GM19351 (cell line): Measurements from ENCODE around the gene UBL4B.

Source experiments
- ATAC-seq: cut with Tn5 transposase; IDR thresholded peaks from one replicate; pipeline ENCODE4 v1.9.1; 2021; ENCODE audit warnings: mild to moderate bottlenecking, moderate library complexity; ENCODE audit not compliant: unreplicated experiment

Gene UBL4B

GRCh38 chr1:110112656-110113055, 413 bp downstream of the UBL4B start:
- no peak for ATAC-seq

GRCh38 chr1:110113551-110113950, 1.3 kb downstream of the UBL4B start:
- ATAC-seq: no peak

- no peak for ATAC-seq
Measured at GRCh38 chr1:110114173-110114572, 1.9 kb downstream of the UBL4B start.

- no peak for ATAC-seq
Measured at GRCh38 chr1:110114784-110115183, 2.5 kb downstream of the UBL4B start.

GRCh38 chr1:110118636-110119396, 6.6 kb downstream of the UBL4B start:
- ATAC-seq: no peak

GRCh38 chr1:110119843-110120242, 7.6 kb downstream of the UBL4B start:
- ATAC-seq: no peak

GRCh38 chr1:110120960-110121561, 8.8 kb downstream of the UBL4B start:
- no peak for ATAC-seq

- no peak for ATAC-seq
Measured at GRCh38 chr1:110123224-110123623, 11.0 kb downstream of the UBL4B start.

GRCh38 chr1:110125810-110126209, 13.6 kb downstream of the UBL4B start:
- ATAC-seq: no peak

GRCh38 chr1:110130113-110130591, 17.9 kb downstream of the UBL4B start:
- ATAC-seq: no peak

GRCh38 chr1:110130989-110131388, 18.7 kb downstream of the UBL4B start:
- ATAC-seq: no peak

GRCh38 chr1:110132682-110133081, 20.4 kb downstream of the UBL4B start:
- ATAC-seq: no peak

GRCh38 chr1:110133436-110133835, 21.2 kb downstream of the UBL4B start:
- ATAC-seq: no peak

GRCh38 chr1:110134050-110134595, 21.9 kb downstream of the UBL4B start:
- no peak for ATAC-seq

GRCh38 chr1:110135246-110135645, 23.0 kb downstream of the UBL4B start:
- ATAC-seq: no peak

- no peak for ATAC-seq
Measured at GRCh38 chr1:110135666-110136065, 23.4 kb downstream of the UBL4B start.

GRCh38 chr1:110136911-110137310, 24.7 kb downstream of the UBL4B start:
- no peak for ATAC-seq

GRCh38 chr1:110138956-110139355, 26.7 kb downstream of the UBL4B start:
- no peak for ATAC-seq

- no peak for ATAC-seq
Measured at GRCh38 chr1:110144366-110144765, 32.1 kb downstream of the UBL4B start.

- ATAC-seq: no peak
Measured at GRCh38 chr1:110148961-110149360, 36.7 kb downstream of the UBL4B start.

GRCh38 chr1:110150330-110151174, 38.3 kb downstream of the UBL4B start, which contains the start of gene SLC6A17:
TSS of gene SLC6A17 (plus strand) at chr1:110150494. CDS start at chr1:110166930, 16,436 bp downstream.
- no peak for ATAC-seq
